ENCODE measurements around the gene MOCS3. TPM values are rescaled to one million over a fixed set of nuclear protein-coding genes. Genes with fewer than 3 reads are reported as not detected.

MOCS3 gene
- total and polyA plus RNA-seq, 8 donors = 0.89 to 7.0 (median 2.4) TPM; not detected in 1

- Histone ChIP-seq H3K27me3 (no peaks in the 10 kb centered on the region), H3K4me1 (peaks cover 35 to 72% (median 58%) of the 10 kb centered on the region in 4 donors), H3K4me3 (peak within 1 kb of the TSS; percentile 91 to 100 (median 94)), H3K27ac (peak within 1 kb of the TSS; percentile 86 to 94 (median 93)), H3K9me3 (no peaks in the 10 kb centered on the region), H3K36me3 (peaks cover 15 to 41% (median 31%) of the 10 kb centered on the region in 4 donors)
- peak; percentile 89 to 96 for DNase-seq
- intact Hi-C loops (cut with DNase I; ENCODE audit: low total_unique reads) = no loop called here
- TF ChIP-seq POLR2AphosphoS5 (IDR thresholded peaks at IDR 0.05) (peak; percentile 89 to 96 (median 95)), POLR2A (IDR thresholded peaks at IDR 0.05) (peak in 2 of 4 donors; percentile 48 to 51), EP300 (IDR thresholded peaks at IDR 0.05) (no peak)
- WGBS, 5 donors = 0 to 1% (median 1%) methylated on average over 42 to 52 of the region's 52 CpGs
Observed at GRCh38 chr20:50957798-50958614, 612 bp upstream of the MOCS3 start, which contains the start of gene DPM1. Gene DPM1 (minus strand): TSS chr20:50958532. CDS start chr20:50958523, 9 bp downstream.

- Histone ChIP-seq H3K27me3 (no peaks in the 10 kb centered on the region), H3K9me3 (no peaks in the 10 kb centered on the region), H3K27ac (peak overlapping the region in 4 of 5 donors; percentile 90 to 94 (median 94)), H3K36me3 (peaks cover 8 to 25% (median 15%) of the 10 kb centered on the region in 4 donors), H3K4me3 (peak overlapping the region; percentile 91 to 100 (median 94)), H3K4me1 (peaks cover 35 to 71% (median 58%) of the 10 kb centered on the region in 4 donors)
- 55 to 89% (median 57%) methylated on average over 12 to 25 of the region's 25 CpGs for WGBS, 5 donors
- DNase-seq = no peak
- intact Hi-C loops (cut with DNase I; ENCODE audit: low total_unique reads) = no loop called here
- TF ChIP-seq POLR2AphosphoS5 (IDR thresholded peaks at IDR 0.05) (no peak), CTCF (IDR thresholded peaks at IDR 0.05) (no peak), POLR2A (IDR thresholded peaks at IDR 0.05) (no peak), EP300 (IDR thresholded peaks at IDR 0.05) (no peak)
Observed at GRCh38 chr20:50959543-50960126, 1.0 kb downstream of the MOCS3 start.

- Histone ChIP-seq H3K27ac (no peak overlapping the region), H3K36me3 (peaks cover 0 to 2% (median under 1%) of the 10 kb centered on the region in 4 donors), H3K4me3 (no peak overlapping the region), H3K9me3 (no peaks in the 10 kb centered on the region), H3K27me3 (no peaks in the 10 kb centered on the region), H3K4me1 (peaks cover 0 to 9% (median 6%) of the 10 kb centered on the region in 4 donors)
- no peak for DNase-seq
- intact Hi-C loops (cut with DNase I; ENCODE audit: low total_unique reads) = no loop called here
- TF ChIP-seq CTCF (IDR thresholded peaks at IDR 0.05) (no peak), EP300 (IDR thresholded peaks at IDR 0.05) (no peak), POLR2AphosphoS5 (IDR thresholded peaks at IDR 0.05) (no peak), POLR2A (IDR thresholded peaks at IDR 0.05) (no peak)
- 31 to 49% (median 45%) methylated on average over 7 of the region's 7 CpGs for WGBS, 5 donors
Observed at GRCh38 chr20:50967586-50967985, 9.0 kb downstream of the MOCS3 start.

GRCh38 chr20:50968289-50968688 lies 9.7 kb downstream of the MOCS3 start:
- TF ChIP-seq CTCF (IDR thresholded peaks at IDR 0.05) = no peak
- no peak for TF ChIP-seq EP300 (IDR thresholded peaks at IDR 0.05)
- TF ChIP-seq POLR2A (IDR thresholded peaks at IDR 0.05) = no peak
- Histone ChIP-seq H3K27me3 (no peaks in the 10 kb centered on the region), H3K9me3 (no peaks in the 10 kb centered on the region), H3K36me3 (no peaks in the 10 kb centered on the region), H3K4me1 (peaks cover 0 to 2% (median 0%) of the 10 kb centered on the region in 4 donors), H3K27ac (no peak overlapping the region), H3K4me3 (no peak overlapping the region)
- no peak for DNase-seq
- intact Hi-C loops (cut with DNase I; ENCODE audit: low total_unique reads) = no loop called here
- WGBS, 5 donors = 73 to 81% (median 76%) methylated on average over 9 of the region's 9 CpGs
